ENCODE measurements around the gene NR2F2. TPM values are rescaled to one million over a fixed set of nuclear protein-coding genes. Genes with fewer than 3 reads are reported as not detected.

Gene NR2F2
- total RNA-seq, 1 donor from 2014 or later, result 50.6 TPM

GRCh38 chr15:96325541-96326327 lies 4.8 kb upstream of the NR2F2 start:
- peaks cover 4% of the 10 kb centered on the region for H3K4me1 ChIP-seq
- H3K36me3 ChIP-seq, result no peaks in the 10 kb centered on the region
- peak overlapping the region; percentile 87 for H3K27ac ChIP-seq
- peak overlapping the region; percentile 68 for H3K4me3 ChIP-seq
- peaks cover 43% of the 10 kb centered on the region for H3K27me3 ChIP-seq (ENCODE audit: low read depth)
- H3K9me3 ChIP-seq, result no peaks in the 10 kb centered on the region
- ATAC-seq (no peak), DNase-seq (no peak)
- TF ChIP-seq, protein P1, sequence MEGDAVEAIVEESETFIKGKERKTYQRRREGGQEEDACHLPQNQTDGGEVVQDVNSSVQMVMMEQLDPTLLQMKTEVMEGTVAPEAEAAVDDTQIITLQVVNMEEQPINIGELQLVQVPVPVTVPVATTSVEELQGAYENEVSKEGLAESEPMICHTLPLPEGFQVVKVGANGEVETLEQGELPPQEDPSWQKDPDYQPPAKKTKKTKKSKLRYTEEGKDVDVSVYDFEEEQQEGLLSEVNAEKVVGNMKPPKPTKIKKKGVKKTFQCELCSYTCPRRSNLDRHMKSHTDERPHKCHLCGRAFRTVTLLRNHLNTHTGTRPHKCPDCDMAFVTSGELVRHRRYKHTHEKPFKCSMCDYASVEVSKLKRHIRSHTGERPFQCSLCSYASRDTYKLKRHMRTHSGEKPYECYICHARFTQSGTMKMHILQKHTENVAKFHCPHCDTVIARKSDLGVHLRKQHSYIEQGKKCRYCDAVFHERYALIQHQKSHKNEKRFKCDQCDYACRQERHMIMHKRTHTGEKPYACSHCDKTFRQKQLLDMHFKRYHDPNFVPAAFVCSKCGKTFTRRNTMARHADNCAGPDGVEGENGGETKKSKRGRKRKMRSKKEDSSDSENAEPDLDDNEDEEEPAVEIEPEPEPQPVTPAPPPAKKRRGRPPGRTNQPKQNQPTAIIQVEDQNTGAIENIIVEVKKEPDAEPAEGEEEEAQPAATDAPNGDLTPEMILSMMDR (IDR thresholded peaks at IDR 0.05), result no peak
- intact Hi-C loops (cut with DNase I), result no loop called here

GRCh38 chr15:96326328-96327154 lies 4.0 kb upstream of the NR2F2 start:
- Histone ChIP-seq H3K4me3 (peak overlapping the region; percentile 68), H3K27ac (peak overlapping the region; percentile 87), H3K9me3 (no peaks in the 10 kb centered on the region), H3K27me3 (ENCODE audit: low read depth) (peaks cover 39% of the 10 kb centered on the region), H3K4me1 (peaks cover 4% of the 10 kb centered on the region), H3K36me3 (no peaks in the 10 kb centered on the region)
- DNase-seq (peak; percentile 54), ATAC-seq (peak; percentile 5 to 50)
- intact Hi-C loops (cut with DNase I), result no loop called here
- TF ChIP-seq, protein P1 (IDR thresholded peaks at IDR 0.05), result no peak

- DNase-seq (no peak), ATAC-seq (peak; percentile 59 to 73)
- Histone ChIP-seq H3K27ac (peak overlapping the region; percentile 87), H3K4me1 (peaks cover 3% of the 10 kb centered on the region), H3K27me3 (ENCODE audit: low read depth) (peaks cover 34% of the 10 kb centered on the region), H3K9me3 (no peaks in the 10 kb centered on the region), H3K4me3 (peak overlapping the region; percentile 68), H3K36me3 (no peaks in the 10 kb centered on the region)
- intact Hi-C loops (cut with DNase I), result no loop called here
- TF ChIP-seq, protein P1 (IDR thresholded peaks at IDR 0.05), result peak; percentile 69
Measured at GRCh38 chr15:96327155-96327741, 3.3 kb upstream of the NR2F2 start.

- TF ChIP-seq, protein P1 (IDR thresholded peaks at IDR 0.05), result no peak
- Histone ChIP-seq H3K27me3 (ENCODE audit: low read depth) (peaks cover 28% of the 10 kb centered on the region), H3K9me3 (no peaks in the 10 kb centered on the region), H3K4me1 (no peaks in the 10 kb centered on the region), H3K27ac (peak overlapping the region; percentile 87), H3K36me3 (no peaks in the 10 kb centered on the region), H3K4me3 (peak overlapping the region; percentile 68)
- DNase-seq (no peak), ATAC-seq (no peak)
- intact Hi-C loops (cut with DNase I), result no loop called here
Measured at GRCh38 chr15:96328181-96328876, 2.2 kb upstream of the NR2F2 start.

GRCh38 chr15:96328877-96329195 lies 1.7 kb upstream of the NR2F2 start:
- ATAC-seq (no peak), DNase-seq (no peak)
- TF ChIP-seq, protein P1 (IDR thresholded peaks at IDR 0.05), result no peak
- no peaks in the 10 kb centered on the region for H3K36me3 ChIP-seq
- H3K27me3 ChIP-seq (ENCODE audit: low read depth), result peaks cover 28% of the 10 kb centered on the region
- no peaks in the 10 kb centered on the region for H3K9me3 ChIP-seq
- peak overlapping the region; percentile 68 for H3K4me3 ChIP-seq
- intact Hi-C loops (cut with DNase I), result no loop called here
- no peaks in the 10 kb centered on the region for H3K4me1 ChIP-seq
- peak overlapping the region; percentile 87 for H3K27ac ChIP-seq
